Non-pigmented ciliary epithelial cell (primary cell): ENCODE data around the gene PTGIR.
"Not testable (repeated sequence)": the region's sequence is repeated elsewhere in the genome, so short reads cannot be mapped to it uniquely, and the experiment has no call there.

ENCODE experiments used
- DNase-seq: peaks from one replicate; pipeline ENCODE4 v3.0.0-alpha.2; 2010; ENCODE audit warnings: low read depth

The PTGIR gene

GRCh38 chr19:46639358-46640182, 14.7 kb upstream of the PTGIR start:
- DNase-seq, result no peak

GRCh38 chr19:46637224-46637623, 12.3 kb upstream of the PTGIR start:
- no peak for DNase-seq

- no peak for DNase-seq
Observed at GRCh38 chr19:46635920-46636761, 11.3 kb upstream of the PTGIR start, which contains the start of gene GNG8. TSS of gene GNG8 (minus strand) at chr19:46636202. CDS start at chr19:46634682, 1,520 bp downstream.

GRCh38 chr19:46634656-46635218, 9.8 kb upstream of the PTGIR start:
- DNase-seq, result no peak

GRCh38 chr19:46634045-46634655, 9.3 kb upstream of the PTGIR start:
- peak; percentile 60 for DNase-seq

- DNase-seq, result no peak
Observed at GRCh38 chr19:46633130-46633529, 8.2 kb upstream of the PTGIR start.

GRCh38 chr19:46631481-46631880, 6.6 kb upstream of the PTGIR start:
- no peak for DNase-seq

- DNase-seq, result no peak
Observed at GRCh38 chr19:46630586-46631205, 5.8 kb upstream of the PTGIR start.

- no peak for DNase-seq
Observed at GRCh38 chr19:46629546-46630025, 4.7 kb upstream of the PTGIR start.

- not testable (repeated sequence) for DNase-seq
Observed at GRCh38 chr19:46628970-46629369, 4.1 kb upstream of the PTGIR start.

GRCh38 chr19:46626446-46626845, 1.6 kb upstream of the PTGIR start:
- DNase-seq, result no peak

- DNase-seq, result no peak
Observed at GRCh38 chr19:46625731-46626130, 842 bp upstream of the PTGIR start.

- DNase-seq, result no peak
Observed at GRCh38 chr19:46623915-46624502, 880 bp downstream of the PTGIR start.

GRCh38 chr19:46622118-46622446, 2.8 kb downstream of the PTGIR start:
- no peak for DNase-seq

- no peak for DNase-seq
Observed at GRCh38 chr19:46621191-46622117, 3.4 kb downstream of the PTGIR start.

- DNase-seq, result no peak
Observed at GRCh38 chr19:46620716-46621115, 4.2 kb downstream of the PTGIR start.

GRCh38 chr19:46620267-46620666, 4.6 kb downstream of the PTGIR start:
- no peak for DNase-seq

- DNase-seq, result no peak
Observed at GRCh38 chr19:46618670-46619231, 6.1 kb downstream of the PTGIR start.

- DNase-seq, result no peak
Observed at GRCh38 chr19:46617601-46618000, 7.3 kb downstream of the PTGIR start.
